ENCODE results near the gene RAD51B. TPM values are rescaled to one million over a fixed set of nuclear protein-coding genes. Genes with fewer than 3 reads are reported as not detected.

The RAD51B gene
- total and polyA plus RNA-seq, 9 of the 15 experiments (the other 6 are each of a cell fraction or from before 2014, with no cell fraction given), result 8.5 to 17.3 (median 11.3) TPM

- TF ChIP-seq HINFP (tag; conservative IDR thresholded peaks at IDR 0.05; ENCODE audit: low read depth), result no peak
- TF ChIP-seq PHF21A (IDR thresholded peaks at IDR 0.05; ENCODE audit: borderline replicate concordance, low read depth), result no peak
- TF ChIP-seq STAG1 (CRISPR knock-in tag; IDR thresholded peaks at IDR 0.05; ENCODE audit: borderline replicate concordance), result no peak
- no peak for TF ChIP-seq ZBTB11 (CRISPR knock-in tag; IDR thresholded peaks at IDR 0.05)
- TF ChIP-seq KLF1 (tag; IDR thresholded peaks at IDR 0.05), result no peak
- no peak for TF ChIP-seq SIN3A (IDR thresholded peaks at IDR 0.05; ENCODE audit: borderline replicate concordance in 2 of 2, control insufficient read depth in 1 of 2, low read depth in 2 of 2, low read length in 2 of 2)
- no peak for TF ChIP-seq ZNF124 (CRISPR knock-in tag; IDR thresholded peaks at IDR 0.05)
- no peak for TF ChIP-seq ZNF75A (CRISPR knock-in tag; IDR thresholded peaks at IDR 0.05)
- TF ChIP-seq ZNF311 (CRISPR knock-in tag; IDR thresholded peaks at IDR 0.05), result no peak
- no peak for TF ChIP-seq LEF1 (IDR thresholded peaks at IDR 0.05)
Measured at GRCh38 chr14:68079941-68080697, 260.5 kb downstream of the RAD51B start (continued).

Measured in K562 (cell line).